A673 (cell line): ENCODE data around the gene CNTD1. TPM values are rescaled to one million over a fixed set of nuclear protein-coding genes. Genes with fewer than 3 reads are reported as not detected.

Experiments
- BruUV-seq: library from RNA; stranded (reverse); fragments of 400-500 nt; replicated peaks from 2 replicates; lab custom pipeline; 2021; lab: Mats Ljungman, UMichigan
- CTCF ChIA-PET: fragments of 300-600 bp; sonication (Branson Sonifier 250); formaldehyde crosslinking; loops from one replicate; lab custom pipeline; 2022; ENCODE audit warnings: antibody characterized with exemption; lab: Charles Lee
- POLR2A ChIA-PET: fragments of 300-600 bp; sonication (Branson Sonifier 250); formaldehyde crosslinking; loops from one replicate; lab custom pipeline; 2022; ENCODE audit warnings: antibody characterized with exemption; ENCODE audit not compliant: low non-redundant PET; lab: Charles Lee
- DNase-seq: peaks from one replicate; pipeline ENCODE4 v3.0.0-alpha.2; 2015; ENCODE audit warnings: low spot score
- H3K27ac ChIP-seq: fragments of 200-600 bp; sonication (generic); 2 replicates; pipeline ENCODE4 v1.5.1; 2016; ENCODE audit warnings: mixed run types, low read depth, mild to moderate bottlenecking, mixed read lengths, antibody characterized with exemption, low read length; ENCODE audit not compliant: poor library complexity, severe bottlenecking
- H3K27me3 ChIP-seq: fragments of 200-600 bp; sonication (generic); replicated peaks from 2 replicates; pipeline ENCODE4 v1.6.1; 2017; ENCODE audit warnings: mixed run types, low read depth, mild to moderate bottlenecking, mixed read lengths, antibody characterized with exemption, low read length; ENCODE audit not compliant: insufficient read depth, poor library complexity
- H3K36me3 ChIP-seq: fragments of 200-600 bp; sonication (generic); 2 replicates; pipeline ENCODE4 v1.6.1; 2016; ENCODE audit warnings: mixed run types, mild to moderate bottlenecking, mixed read lengths, antibody characterized with exemption, low read length; ENCODE audit not compliant: insufficient read depth, poor library complexity, severe bottlenecking
- H3K4me1 ChIP-seq: fragments of 200-600 bp; sonication (generic); 2 replicates; pipeline ENCODE4 v1.6.1; 2017; ENCODE audit warnings: mixed run types, mild to moderate bottlenecking, mixed read lengths, antibody characterized with exemption, low read length; ENCODE audit not compliant: insufficient read depth, poor library complexity, severe bottlenecking
- H3K4me3 ChIP-seq: fragments of 200-600 bp; sonication (generic); 2 replicates; pipeline ENCODE4 v1.5.1; 2016; ENCODE audit warnings: low read depth, mixed run types, mild to moderate bottlenecking, mixed read lengths, low read length; ENCODE audit not compliant: poor library complexity, severe bottlenecking
- H3K9me3 ChIP-seq: fragments of 200-600 bp; sonication (generic); 2 replicates; pipeline ENCODE4 v1.6.1; 2016; ENCODE audit warnings: mixed run types, low read depth, mild to moderate bottlenecking, mixed read lengths, antibody characterized with exemption, low read length; ENCODE audit not compliant: poor library complexity, severe bottlenecking
- CTCF ChIP-seq: fragments of 300-800, 200-600 bp; sonication (generic); conservative IDR thresholded peaks from 2 replicates; pipeline ENCODE4 v1.5.1; 2017; ENCODE audit warnings: low read depth, mild to moderate bottlenecking, antibody characterized with exemption, low read length, moderate library complexity, mixed read lengths
- EZH2 ChIP-seq: fragments of 200-600 bp; sonication (generic); IDR thresholded peaks from 2 replicates; pipeline ENCODE4 v1.6.1; 2017; ENCODE audit warnings: borderline replicate concordance, low read depth, mild to moderate bottlenecking, mixed read lengths, antibody characterized with exemption, low read length; ENCODE audit not compliant: poor library complexity, severe bottlenecking
- intact Hi-C: fragments of 100-400 bp; cut with micrococcal nuclease; formaldehyde crosslinking; loops from one replicate; pipeline ENCODE4 v1.10.0; 2022; ENCODE audit not compliant: unreplicated experiment
- total RNA-seq: library from RNA; stranded (reverse); gene quantifications from 2 replicates; pipeline ENCODE4 v1.2.3, GENCODE V29; 2021

Gene CNTD1
- total RNA-seq, 1 experiment from 2014 or later, result not detected

- Histone ChIP-seq H3K36me3 (no peaks in the 10 kb centered on the region), H3K9me3 (no peaks in the 10 kb centered on the region), H3K4me1 (no peaks in the 10 kb centered on the region), H3K27ac (no peak overlapping the region), H3K27me3 (no peaks in the 10 kb centered on the region), H3K4me3 (no peak overlapping the region)
- no peak for DNase-seq
- ChIA-PET POLR2A (no interaction called here), CTCF (no interaction called here)
- TF ChIP-seq CTCF (no peak), EZH2 (no peak)
- no TSS peak for BruUV-seq
- intact Hi-C loops, result no loop called here
Observed at GRCh38 chr17:42791948-42792347, 6.7 kb upstream of the CNTD1 start.

- TF ChIP-seq CTCF (no peak), EZH2 (no peak)
- ChIA-PET POLR2A (no interaction called here), CTCF (no interaction called here)
- no peaks in the 10 kb centered on the region for H3K9me3 ChIP-seq
- no TSS peak for BruUV-seq
- H3K4me1 ChIP-seq, result no peaks in the 10 kb centered on the region
- intact Hi-C loops, result no loop called here
- no peaks in the 10 kb centered on the region for H3K27me3 ChIP-seq
- no peak overlapping the region for H3K27ac ChIP-seq
- no peak overlapping the region for H3K4me3 ChIP-seq
- no peak for DNase-seq
- H3K36me3 ChIP-seq, result no peaks in the 10 kb centered on the region
Observed at GRCh38 chr17:42792545-42792944, 6.1 kb upstream of the CNTD1 start.

- no peak for DNase-seq
- no peaks in the 10 kb centered on the region for H3K4me1 ChIP-seq
- no peaks in the 10 kb centered on the region for H3K27me3 ChIP-seq
- ChIA-PET POLR2A (no interaction called here), CTCF (no interaction called here)
- TF ChIP-seq EZH2 (no peak), CTCF (no peak)
- intact Hi-C loops, result no loop called here
- H3K9me3 ChIP-seq, result no peaks in the 10 kb centered on the region
- H3K36me3 ChIP-seq, result no peaks in the 10 kb centered on the region
- no peak overlapping the region for H3K4me3 ChIP-seq
- no peak overlapping the region for H3K27ac ChIP-seq
- no TSS peak for BruUV-seq
Observed at GRCh38 chr17:42795061-42795460, 3.6 kb upstream of the CNTD1 start.
